Measurements from ENCODE around the gene HCN2. TPM values are rescaled to one million over a fixed set of nuclear protein-coding genes. Genes with fewer than 3 reads are reported as not detected.

HCN2 gene
- total and polyA plus RNA-seq, 10 of the 15 experiments (the other 5 are each of a cell fraction or from before 2014, with no cell fraction given): 0.01 to 0.54 (median 0.08) TPM; not detected in 4

DNA sequence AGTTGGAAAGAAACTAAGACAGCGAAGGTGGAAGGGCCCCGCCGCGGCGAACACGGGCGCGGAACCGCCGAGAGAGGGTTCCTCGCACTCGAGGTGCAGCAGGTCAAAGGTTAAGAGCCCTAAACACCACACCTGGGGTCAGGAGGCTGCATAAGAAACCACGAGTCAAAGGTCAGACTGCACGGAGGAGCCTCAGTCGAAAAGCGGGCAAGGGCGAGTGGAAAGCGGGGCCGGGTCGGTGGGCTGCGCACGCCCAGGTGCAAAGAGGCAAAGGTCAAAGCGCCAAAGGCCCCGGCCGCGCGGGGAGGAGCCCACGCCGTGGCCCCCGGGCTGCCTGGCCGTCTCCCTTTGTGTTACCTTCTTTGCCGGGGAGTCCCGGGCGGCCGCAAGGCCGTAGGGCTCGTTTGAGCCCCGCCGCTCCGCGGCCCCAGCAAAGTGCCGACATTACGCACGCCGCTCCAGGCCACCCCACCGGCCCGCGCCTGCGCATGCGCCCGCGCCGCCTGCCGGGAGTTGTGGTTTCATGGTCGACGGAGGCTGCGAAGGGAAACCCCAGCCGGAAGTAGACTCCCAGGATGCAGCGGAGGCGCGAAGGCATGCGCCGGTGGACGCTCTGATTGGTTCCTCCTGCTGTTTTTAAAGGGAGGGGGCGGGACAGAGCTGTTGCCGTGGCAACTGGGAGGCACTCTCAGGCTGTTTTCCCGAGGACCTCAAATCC is 43.5 kb downstream of the HCN2 start, which contains the start of gene POLRMT (continued):
- TF ChIP-seq, protein P1, sequence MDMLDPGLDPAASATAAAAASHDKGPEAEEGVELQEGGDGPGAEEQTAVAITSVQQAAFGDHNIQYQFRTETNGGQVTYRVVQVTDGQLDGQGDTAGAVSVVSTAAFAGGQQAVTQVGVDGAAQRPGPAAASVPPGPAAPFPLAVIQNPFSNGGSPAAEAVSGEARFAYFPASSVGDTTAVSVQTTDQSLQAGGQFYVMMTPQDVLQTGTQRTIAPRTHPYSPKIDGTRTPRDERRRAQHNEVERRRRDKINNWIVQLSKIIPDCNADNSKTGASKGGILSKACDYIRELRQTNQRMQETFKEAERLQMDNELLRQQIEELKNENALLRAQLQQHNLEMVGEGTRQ (IDR thresholded peaks at IDR 0.05; ENCODE audit: borderline replicate concordance, low read depth, low read length): no peak
- TF ChIP-seq ASH2L (IDR thresholded peaks at IDR 0.05; ENCODE audit: borderline replicate concordance, low read depth) (no peak), TAF1 (IDR thresholded peaks at IDR 0.05; ENCODE audit: borderline replicate concordance, low read depth, low read length) (peak; percentile 45; the same call in 1 of the 2 replicates), TCF12 (IDR thresholded peaks at IDR 0.05; ENCODE audit: low read depth, low read length) (no peak), SUPT20H (IDR thresholded peaks at IDR 0.05; ENCODE audit: borderline replicate concordance, control insufficient read depth, low read depth, low read length) (no peak), ZNF217 (IDR thresholded peaks at IDR 0.05) (no peak), MEF2A (IDR thresholded peaks at IDR 0.05; ENCODE audit: insufficient read depth, low read depth, low read length) (no peak), IKZF2 (IDR thresholded peaks at IDR 0.05) (no peak), MXI1 (IDR thresholded peaks at IDR 0.05; ENCODE audit: low read depth, low read length) (peak; percentile 93), FOXK2 (IDR thresholded peaks at IDR 0.05) (no peak), CREB1 (IDR thresholded peaks at IDR 0.05; ENCODE audit: low read depth) (peak; percentile 80)
- TF ChIP-seq, protein P2, sequence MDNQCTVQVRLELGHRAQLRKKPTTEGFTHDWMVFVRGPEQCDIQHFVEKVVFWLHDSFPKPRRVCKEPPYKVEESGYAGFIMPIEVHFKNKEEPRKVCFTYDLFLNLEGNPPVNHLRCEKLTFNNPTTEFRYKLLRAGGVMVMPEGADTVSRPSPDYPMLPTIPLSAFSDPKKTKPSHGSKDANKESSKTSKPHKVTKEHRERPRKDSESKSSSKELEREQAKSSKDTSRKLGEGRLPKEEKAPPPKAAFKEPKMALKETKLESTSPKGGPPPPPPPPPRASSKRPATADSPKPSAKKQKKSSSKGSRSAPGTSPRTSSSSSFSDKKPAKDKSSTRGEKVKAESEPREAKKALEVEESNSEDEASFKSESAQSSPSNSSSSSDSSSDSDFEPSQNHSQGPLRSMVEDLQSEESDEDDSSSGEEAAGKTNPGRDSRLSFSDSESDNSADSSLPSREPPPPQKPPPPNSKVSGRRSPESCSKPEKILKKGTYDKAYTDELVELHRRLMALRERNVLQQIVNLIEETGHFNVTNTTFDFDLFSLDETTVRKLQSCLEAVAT (IDR thresholded peaks at IDR 0.05): no peak
- TF ChIP-seq, protein P3, sequence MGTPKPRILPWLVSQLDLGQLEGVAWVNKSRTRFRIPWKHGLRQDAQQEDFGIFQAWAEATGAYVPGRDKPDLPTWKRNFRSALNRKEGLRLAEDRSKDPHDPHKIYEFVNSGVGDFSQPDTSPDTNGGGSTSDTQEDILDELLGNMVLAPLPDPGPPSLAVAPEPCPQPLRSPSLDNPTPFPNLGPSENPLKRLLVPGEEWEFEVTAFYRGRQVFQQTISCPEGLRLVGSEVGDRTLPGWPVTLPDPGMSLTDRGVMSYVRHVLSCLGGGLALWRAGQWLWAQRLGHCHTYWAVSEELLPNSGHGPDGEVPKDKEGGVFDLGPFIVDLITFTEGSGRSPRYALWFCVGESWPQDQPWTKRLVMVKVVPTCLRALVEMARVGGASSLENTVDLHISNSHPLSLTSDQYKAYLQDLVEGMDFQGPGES (IDR thresholded peaks at IDR 0.05): peak; percentile 68; the same call in 1 of the 2 replicates
